MM.1S (cell line): ENCODE results near the gene LFNG.

Experiments
- EZH2 ChIP-seq: fragments of 300-600 bp; sonication (generic); optimal IDR thresholded peaks from 2 replicates; pipeline ENCODE3; 2017; ENCODE audit warnings: low read depth, mild to moderate bottlenecking, antibody characterized with exemption, low read length, mixed read lengths
- EZH2phosphoT487 ChIP-seq: fragments of 300-600 bp; sonication (generic); IDR thresholded peaks from 2 replicates; pipeline ENCODE4 v1.6.1; 2018; ENCODE audit warnings: antibody characterized with exemption, low read length
- TF ChIP-seq, protein P1 (sequence below): fragments of 300-600 bp; sonication (generic); IDR thresholded peaks from 2 replicates; pipeline ENCODE4 v1.5.1; 2016; ENCODE audit warnings: antibody characterized with exemption, low read length, mixed read lengths

GRCh38 chr7:2504889-2505375 lies 14.6 kb upstream of the LFNG start:
- TF ChIP-seq, protein P1, sequence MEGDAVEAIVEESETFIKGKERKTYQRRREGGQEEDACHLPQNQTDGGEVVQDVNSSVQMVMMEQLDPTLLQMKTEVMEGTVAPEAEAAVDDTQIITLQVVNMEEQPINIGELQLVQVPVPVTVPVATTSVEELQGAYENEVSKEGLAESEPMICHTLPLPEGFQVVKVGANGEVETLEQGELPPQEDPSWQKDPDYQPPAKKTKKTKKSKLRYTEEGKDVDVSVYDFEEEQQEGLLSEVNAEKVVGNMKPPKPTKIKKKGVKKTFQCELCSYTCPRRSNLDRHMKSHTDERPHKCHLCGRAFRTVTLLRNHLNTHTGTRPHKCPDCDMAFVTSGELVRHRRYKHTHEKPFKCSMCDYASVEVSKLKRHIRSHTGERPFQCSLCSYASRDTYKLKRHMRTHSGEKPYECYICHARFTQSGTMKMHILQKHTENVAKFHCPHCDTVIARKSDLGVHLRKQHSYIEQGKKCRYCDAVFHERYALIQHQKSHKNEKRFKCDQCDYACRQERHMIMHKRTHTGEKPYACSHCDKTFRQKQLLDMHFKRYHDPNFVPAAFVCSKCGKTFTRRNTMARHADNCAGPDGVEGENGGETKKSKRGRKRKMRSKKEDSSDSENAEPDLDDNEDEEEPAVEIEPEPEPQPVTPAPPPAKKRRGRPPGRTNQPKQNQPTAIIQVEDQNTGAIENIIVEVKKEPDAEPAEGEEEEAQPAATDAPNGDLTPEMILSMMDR: no peak
- TF ChIP-seq EZH2 (no peak), EZH2phosphoT487 (no peak)
